Stimulated activated CD8-positive, alpha-beta memory T cell treated with anti-CD3 and anti-CD28 coated beads, Interleukin-12 subunit alpha, Interleukin-12 subunit beta, amount 100 ng/mL, for 1 hour (primary cell): ENCODE data around the gene AIRE.

ENCODE experiments used
- DNase-seq: peaks from one replicate; pipeline ENCODE4 v3.0.0-alpha.2; 2020; ENCODE audit warnings: low read depth

The AIRE gene

GRCh38 chr21:44305691-44306090 is 20.0 kb downstream of the AIRE start:
- DNase-seq, result no peak

- DNase-seq, result no peak
Measured at GRCh38 chr21:44306936-44307704, 21.4 kb downstream of the AIRE start.

- DNase-seq, result no peak
Measured at GRCh38 chr21:44310628-44311507, 25.2 kb downstream of the AIRE start.

- DNase-seq, result no peak
Measured at GRCh38 chr21:44312089-44312488, 26.4 kb downstream of the AIRE start.

GRCh38 chr21:44312716-44313115 is 27.0 kb downstream of the AIRE start:
- DNase-seq, result no peak

- no peak for DNase-seq
Measured at GRCh38 chr21:44313451-44313850, 27.8 kb downstream of the AIRE start.

- no peak for DNase-seq
Measured at GRCh38 chr21:44314128-44314527, 28.5 kb downstream of the AIRE start.

- DNase-seq, result no peak
Measured at GRCh38 chr21:44314561-44314960, 28.9 kb downstream of the AIRE start.

GRCh38 chr21:44315691-44316203 is 30.1 kb downstream of the AIRE start:
- no peak for DNase-seq

GRCh38 chr21:44316277-44316900 is 30.7 kb downstream of the AIRE start:
- no peak for DNase-seq

- no peak for DNase-seq
Measured at GRCh38 chr21:44317241-44317782, 31.6 kb downstream of the AIRE start.

GRCh38 chr21:44317871-44318270 is 32.2 kb downstream of the AIRE start:
- DNase-seq, result no peak

- no peak for DNase-seq
Measured at GRCh38 chr21:44318489-44319285, 33.0 kb downstream of the AIRE start.

GRCh38 chr21:44319407-44320065 is 33.9 kb downstream of the AIRE start:
- DNase-seq, result no peak

- DNase-seq, result no peak
Measured at GRCh38 chr21:44320847-44321246, 35.2 kb downstream of the AIRE start.

- no peak for DNase-seq
Measured at GRCh38 chr21:44321846-44322450, 36.3 kb downstream of the AIRE start.

- no peak for DNase-seq
Measured at GRCh38 chr21:44322621-44323325, 37.1 kb downstream of the AIRE start.

GRCh38 chr21:44323591-44323990 is 37.9 kb downstream of the AIRE start:
- DNase-seq, result no peak

- DNase-seq, result no peak
Measured at GRCh38 chr21:44324106-44324853, 38.6 kb downstream of the AIRE start.
